ENCODE results near the gene CLDN9. TPM values are rescaled to one million over a fixed set of nuclear protein-coding genes. Genes with fewer than 3 reads are reported as not detected.

CLDN9 gene
- total RNA-seq, 1 donor from 2014 or later: 0.14 TPM

DNA sequence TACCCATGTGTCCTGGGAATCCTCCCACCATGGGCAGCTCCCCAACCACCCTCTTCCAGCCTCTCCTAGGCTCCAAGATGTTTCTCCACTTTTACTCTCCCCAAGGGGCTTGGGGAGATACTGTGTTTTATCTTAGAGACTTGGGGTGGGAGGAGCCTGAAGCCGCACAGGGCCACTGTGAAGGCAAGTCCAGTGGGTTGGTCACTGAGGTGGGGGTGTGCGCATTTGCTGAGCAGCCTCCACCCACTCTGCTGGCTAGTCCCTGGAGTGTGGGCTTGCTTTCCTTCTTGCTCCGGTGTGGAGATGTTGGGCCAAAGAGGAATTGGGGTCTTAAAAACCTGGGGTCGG, 4.1 kb upstream of the CLDN9 start:
- intact Hi-C loops (cut with micrococcal nuclease): no loop called here
- H3K27me3 Mint-ChIP-seq (ENCODE audit: low read depth): peaks cover 6% of the 10 kb centered on the region
- no peaks in the 10 kb centered on the region for H3K9me3 Mint-ChIP-seq

DNA sequence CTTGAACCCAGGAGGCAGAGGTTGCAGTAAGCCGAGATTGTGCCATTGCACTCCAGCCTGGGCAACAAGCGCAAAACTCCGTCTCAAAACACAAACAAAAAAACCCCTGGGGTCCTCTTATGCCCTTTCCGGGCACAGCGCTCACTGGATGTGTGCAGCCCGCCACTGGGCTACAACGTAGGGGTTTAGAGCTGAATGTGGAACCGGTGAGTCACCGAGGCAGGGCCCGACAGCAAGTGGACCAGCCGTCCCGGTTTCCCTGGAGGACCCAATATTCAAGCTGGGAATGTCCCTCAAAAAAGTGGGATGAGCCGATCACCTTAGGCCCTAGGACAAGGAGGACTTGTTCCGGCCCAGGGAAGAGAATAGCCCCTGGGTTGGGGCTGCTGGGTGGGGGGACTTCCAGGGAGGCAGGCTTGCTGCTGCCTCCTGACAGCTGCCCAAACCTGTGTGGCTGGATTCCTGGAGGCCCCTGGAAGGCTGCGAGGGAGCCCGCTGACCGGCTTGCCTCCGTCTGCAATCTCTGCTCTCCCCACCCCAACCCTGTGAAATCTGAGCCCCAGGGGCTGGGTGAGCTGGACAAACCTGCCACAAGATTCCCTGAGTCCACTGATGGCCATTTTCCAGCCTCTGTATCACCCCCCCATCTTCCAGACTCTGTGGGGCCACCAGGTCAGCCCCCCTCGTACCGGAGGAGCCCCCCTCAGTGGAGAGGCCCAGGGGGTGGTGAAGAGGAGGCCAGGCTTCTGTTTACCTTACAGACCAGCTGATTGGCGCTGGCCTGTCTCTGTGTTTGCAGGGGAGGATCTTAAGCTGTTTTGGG, 2.9 kb upstream of the CLDN9 start:
- Mint-ChIP-seq H3K4me1 (ENCODE audit: low read depth) (peaks cover 25% of the 10 kb centered on the region), H3K27me3 (ENCODE audit: low read depth) (peaks cover 11% of the 10 kb centered on the region), H3K4me3 (ENCODE audit: low read depth) (no peak overlapping the region), H3K9me3 (no peaks in the 10 kb centered on the region), H3K27ac (no peak overlapping the region), H3K36me3 (ENCODE audit: low read depth) (no peaks in the 10 kb centered on the region)
- intact Hi-C loops (cut with micrococcal nuclease): no loop called here
- DNase-seq (ENCODE audit: low spot score): no peak

More for the DNA sequence above, 4.1 kb upstream of the CLDN9 start:
- no peaks in the 10 kb centered on the region for H3K36me3 Mint-ChIP-seq (ENCODE audit: low read depth)
- peaks cover 26% of the 10 kb centered on the region for H3K4me1 Mint-ChIP-seq (ENCODE audit: low read depth)
- no peak for DNase-seq (ENCODE audit: low spot score)
- H3K27ac Mint-ChIP-seq: no peak overlapping the region
- no peak overlapping the region for H3K4me3 Mint-ChIP-seq (ENCODE audit: low read depth)

DNA sequence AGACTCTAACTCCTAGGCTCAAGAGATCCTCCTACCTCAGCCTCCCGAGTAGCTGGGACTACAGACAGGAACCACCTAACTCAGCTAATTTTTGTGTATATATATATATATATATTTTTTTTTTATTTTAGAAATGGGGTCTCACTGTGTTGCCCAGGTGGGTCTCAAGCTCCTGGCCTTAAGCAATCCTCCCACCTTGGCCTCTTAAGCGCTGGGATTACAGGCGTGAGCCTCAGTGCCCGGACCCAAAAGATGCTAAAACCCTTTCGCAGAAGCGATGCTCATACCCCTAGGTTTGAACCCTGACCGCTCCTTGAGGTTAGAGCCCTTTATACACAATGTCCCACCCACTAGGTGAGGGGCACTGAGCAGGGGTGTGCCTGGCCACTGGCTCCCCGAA, 2.2 kb upstream of the CLDN9 start:
- no peak overlapping the region for H3K4me3 Mint-ChIP-seq (ENCODE audit: low read depth)
- H3K4me1 Mint-ChIP-seq (ENCODE audit: low read depth): peaks cover 23% of the 10 kb centered on the region
- peaks cover 11% of the 10 kb centered on the region for H3K27me3 Mint-ChIP-seq (ENCODE audit: low read depth)
- H3K27ac Mint-ChIP-seq: no peak overlapping the region
- intact Hi-C loops (cut with micrococcal nuclease): no loop called here
- DNase-seq (ENCODE audit: low spot score): no peak
- no peaks in the 10 kb centered on the region for H3K36me3 Mint-ChIP-seq (ENCODE audit: low read depth)
- H3K9me3 Mint-ChIP-seq: no peaks in the 10 kb centered on the region

DNA sequence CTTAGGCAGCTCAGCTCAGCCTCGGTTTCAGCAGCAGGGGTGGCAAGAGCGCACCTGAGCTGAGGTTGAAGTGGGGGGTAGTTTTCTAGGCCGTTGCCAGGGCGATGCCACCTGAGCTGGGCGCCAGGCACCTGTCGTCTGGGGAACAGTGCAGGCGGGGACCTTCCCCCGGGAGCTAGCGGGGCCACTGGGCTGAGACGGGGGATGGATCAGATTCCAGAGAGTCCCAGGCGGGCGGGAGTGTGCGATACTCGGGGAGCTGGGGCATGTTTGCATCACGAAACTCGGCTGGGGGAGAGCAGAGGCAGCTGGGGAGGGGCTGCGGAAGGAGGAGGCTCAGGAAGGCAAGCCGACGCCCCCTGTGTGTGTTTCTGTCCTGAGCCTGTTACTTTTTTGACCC, 477 bp upstream of the CLDN9 start:
- Mint-ChIP-seq H3K27me3 (ENCODE audit: low read depth) (peaks cover 14% of the 10 kb centered on the region), H3K4me3 (ENCODE audit: low read depth) (no peak overlapping the region), H3K9me3 (no peaks in the 10 kb centered on the region), H3K36me3 (ENCODE audit: low read depth) (no peaks in the 10 kb centered on the region), H3K4me1 (ENCODE audit: low read depth) (peaks cover 16% of the 10 kb centered on the region), H3K27ac (no peak overlapping the region)
- intact Hi-C loops (cut with micrococcal nuclease): no loop called here
- no peak for DNase-seq (ENCODE audit: low spot score)

DNA sequence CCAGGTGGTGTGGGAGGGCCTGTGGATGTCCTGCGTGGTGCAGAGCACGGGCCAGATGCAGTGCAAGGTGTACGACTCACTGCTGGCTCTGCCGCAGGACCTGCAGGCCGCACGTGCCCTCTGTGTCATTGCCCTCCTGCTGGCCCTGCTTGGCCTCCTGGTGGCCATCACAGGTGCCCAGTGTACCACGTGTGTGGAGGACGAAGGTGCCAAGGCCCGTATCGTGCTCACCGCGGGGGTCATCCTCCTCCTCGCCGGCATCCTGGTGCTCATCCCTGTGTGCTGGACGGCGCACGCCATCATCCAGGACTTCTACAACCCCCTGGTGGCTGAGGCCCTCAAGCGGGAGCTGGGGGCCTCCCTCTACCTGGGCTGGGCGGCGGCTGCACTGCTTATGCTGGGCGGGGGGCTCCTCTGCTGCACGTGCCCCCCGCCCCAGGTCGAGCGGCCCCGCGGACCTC, 798 bp downstream of the CLDN9 start:
- peaks cover 3% of the 10 kb centered on the region for H3K4me1 Mint-ChIP-seq (ENCODE audit: low read depth)
- no peaks in the 10 kb centered on the region for H3K36me3 Mint-ChIP-seq (ENCODE audit: low read depth)
- H3K9me3 Mint-ChIP-seq: no peaks in the 10 kb centered on the region
- no peak overlapping the region for H3K27ac Mint-ChIP-seq
- DNase-seq (ENCODE audit: low spot score): no peak
- peaks cover 19% of the 10 kb centered on the region for H3K27me3 Mint-ChIP-seq (ENCODE audit: low read depth)
- intact Hi-C loops (cut with micrococcal nuclease): no loop called here
- no peak overlapping the region for H3K4me3 Mint-ChIP-seq (ENCODE audit: low read depth)

DNA sequence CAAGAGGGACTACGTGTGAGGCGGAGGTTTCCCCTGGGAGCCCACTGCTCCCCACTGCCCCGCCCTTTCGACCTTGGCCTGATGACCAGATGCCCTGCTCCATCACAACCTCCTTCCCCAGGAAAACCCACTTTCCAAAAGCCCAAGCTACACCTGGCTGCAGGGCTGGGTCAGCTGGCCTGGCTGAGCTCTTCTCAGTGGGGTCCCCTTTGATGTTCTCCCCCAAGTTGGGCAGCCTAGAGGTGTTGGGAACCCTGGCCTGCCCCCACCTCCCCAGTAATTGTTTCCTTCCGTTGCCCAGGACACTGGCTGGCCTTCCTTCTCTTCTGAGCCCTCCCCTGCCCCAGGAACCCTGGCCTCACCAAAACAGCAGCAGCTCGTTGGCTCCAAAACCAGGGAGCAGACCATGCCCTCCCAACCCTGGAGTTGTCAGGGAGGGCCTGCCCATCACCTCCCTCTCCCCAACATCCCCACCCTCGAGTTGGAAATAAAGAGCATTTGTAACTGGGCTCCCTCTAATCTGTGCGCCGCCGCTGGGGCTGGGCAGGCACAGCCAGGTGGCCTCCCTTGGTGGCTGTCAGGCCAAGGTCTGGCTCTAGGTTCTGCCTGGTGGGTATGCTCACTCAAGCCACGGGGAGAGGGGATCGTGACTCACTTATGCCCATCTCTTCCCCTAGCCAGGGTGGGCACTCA, 1.4 kb downstream of the CLDN9 start:
- intact Hi-C loops (cut with micrococcal nuclease): no loop called here
- Mint-ChIP-seq H3K9me3 (no peaks in the 10 kb centered on the region), H3K27me3 (ENCODE audit: low read depth) (peaks cover 22% of the 10 kb centered on the region), H3K4me1 (ENCODE audit: low read depth) (no peaks in the 10 kb centered on the region), H3K4me3 (ENCODE audit: low read depth) (no peak overlapping the region), H3K36me3 (ENCODE audit: low read depth) (no peaks in the 10 kb centered on the region), H3K27ac (no peak overlapping the region)
- DNase-seq (ENCODE audit: low spot score): no peak

DNA sequence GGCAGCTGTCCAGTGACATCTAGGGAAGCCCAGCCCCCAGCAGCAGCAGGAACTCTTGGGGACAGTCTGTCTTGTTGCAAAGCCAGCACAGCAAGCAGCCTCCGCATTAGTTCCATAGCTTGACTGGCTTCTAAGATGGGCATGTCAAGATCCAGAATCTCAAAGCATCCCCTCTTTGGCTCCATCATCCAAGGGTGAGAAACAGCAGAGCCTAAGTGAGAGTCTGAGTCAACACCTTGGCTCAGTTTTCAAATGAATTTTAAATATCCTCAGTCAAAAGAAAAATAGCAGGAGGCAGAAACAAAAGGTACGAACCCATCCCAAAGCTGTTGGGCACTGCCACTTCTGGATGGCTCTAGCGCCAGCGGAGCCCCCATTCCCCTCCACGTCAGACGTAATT, 2.2 kb downstream of the CLDN9 start:
- Mint-ChIP-seq H3K27me3 (ENCODE audit: low read depth) (peaks cover 23% of the 10 kb centered on the region), H3K9me3 (no peaks in the 10 kb centered on the region), H3K4me1 (ENCODE audit: low read depth) (peaks cover 4% of the 10 kb centered on the region), H3K36me3 (ENCODE audit: low read depth) (no peaks in the 10 kb centered on the region), H3K4me3 (ENCODE audit: low read depth) (no peak overlapping the region), H3K27ac (no peak overlapping the region)
- no peak for DNase-seq (ENCODE audit: low spot score)
- intact Hi-C loops (cut with micrococcal nuclease): no loop called here

DNA sequence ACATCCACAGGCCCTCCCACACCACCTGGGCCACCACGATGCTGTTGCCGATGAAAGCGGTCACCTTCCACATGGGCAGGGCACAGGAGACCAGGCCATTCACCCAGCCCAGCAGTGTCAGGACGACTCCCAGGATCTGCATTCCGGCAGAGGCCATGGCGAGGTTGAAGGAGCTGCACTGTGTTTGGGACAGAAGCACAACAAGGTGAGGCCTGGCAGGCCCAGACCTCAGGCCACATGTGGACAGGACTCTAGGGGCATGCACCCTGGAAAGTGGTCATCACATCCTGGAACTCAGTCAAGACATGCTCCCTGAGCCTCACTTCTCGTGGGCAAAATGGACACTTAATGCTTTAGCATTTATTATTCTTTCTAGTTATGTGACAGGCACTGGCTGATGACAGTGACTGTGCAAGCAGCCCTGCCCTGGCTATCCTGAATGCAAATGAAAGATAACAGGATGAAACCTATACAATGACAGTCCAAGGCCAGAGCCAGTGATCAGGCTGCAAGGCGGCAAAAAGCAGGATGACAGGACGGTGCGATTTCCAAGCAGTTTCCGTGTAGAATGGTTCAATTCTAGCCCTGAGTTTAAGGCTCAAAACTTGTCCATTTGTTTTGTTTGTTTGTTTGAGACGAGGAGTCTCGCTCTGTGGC, 3.3 kb downstream of the CLDN9 start:
- intact Hi-C loops (cut with micrococcal nuclease): no loop called here
- Mint-ChIP-seq H3K4me1 (ENCODE audit: low read depth) (peaks cover 5% of the 10 kb centered on the region), H3K36me3 (ENCODE audit: low read depth) (no peaks in the 10 kb centered on the region), H3K27ac (no peak overlapping the region), H3K27me3 (ENCODE audit: low read depth) (peaks cover 24% of the 10 kb centered on the region), H3K4me3 (ENCODE audit: low read depth) (no peak overlapping the region), H3K9me3 (no peaks in the 10 kb centered on the region)
- DNase-seq (ENCODE audit: low spot score): no peak

DNA sequence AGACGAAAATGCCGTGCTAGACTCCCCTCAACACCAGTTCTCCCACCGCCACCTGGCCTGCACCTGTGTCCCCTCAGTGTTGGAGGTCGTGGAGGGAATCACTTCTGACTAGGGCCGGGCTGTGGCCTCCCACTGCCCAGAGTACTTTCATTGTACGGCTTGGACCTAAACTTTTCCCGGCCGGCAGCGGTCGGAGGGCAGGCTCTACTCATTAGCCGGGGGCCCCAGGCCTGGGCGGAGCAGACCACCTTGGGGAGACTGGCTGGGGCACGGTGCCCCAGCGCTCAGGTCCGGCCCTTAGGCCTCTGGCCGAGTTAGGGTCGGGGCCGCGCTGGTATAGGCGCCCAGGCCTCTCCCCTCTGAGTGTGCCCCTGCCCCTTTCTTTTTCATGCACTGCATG, 4.6 kb downstream of the CLDN9 start:
- DNase-seq (ENCODE audit: low spot score): no peak
- Mint-ChIP-seq H3K27ac (no peak overlapping the region), H3K36me3 (ENCODE audit: low read depth) (no peaks in the 10 kb centered on the region), H3K4me1 (ENCODE audit: low read depth) (peaks cover 18% of the 10 kb centered on the region), H3K27me3 (ENCODE audit: low read depth) (peaks cover 24% of the 10 kb centered on the region), H3K4me3 (ENCODE audit: low read depth) (no peak overlapping the region), H3K9me3 (no peaks in the 10 kb centered on the region)
- intact Hi-C loops (cut with micrococcal nuclease): no loop called here

DNA sequence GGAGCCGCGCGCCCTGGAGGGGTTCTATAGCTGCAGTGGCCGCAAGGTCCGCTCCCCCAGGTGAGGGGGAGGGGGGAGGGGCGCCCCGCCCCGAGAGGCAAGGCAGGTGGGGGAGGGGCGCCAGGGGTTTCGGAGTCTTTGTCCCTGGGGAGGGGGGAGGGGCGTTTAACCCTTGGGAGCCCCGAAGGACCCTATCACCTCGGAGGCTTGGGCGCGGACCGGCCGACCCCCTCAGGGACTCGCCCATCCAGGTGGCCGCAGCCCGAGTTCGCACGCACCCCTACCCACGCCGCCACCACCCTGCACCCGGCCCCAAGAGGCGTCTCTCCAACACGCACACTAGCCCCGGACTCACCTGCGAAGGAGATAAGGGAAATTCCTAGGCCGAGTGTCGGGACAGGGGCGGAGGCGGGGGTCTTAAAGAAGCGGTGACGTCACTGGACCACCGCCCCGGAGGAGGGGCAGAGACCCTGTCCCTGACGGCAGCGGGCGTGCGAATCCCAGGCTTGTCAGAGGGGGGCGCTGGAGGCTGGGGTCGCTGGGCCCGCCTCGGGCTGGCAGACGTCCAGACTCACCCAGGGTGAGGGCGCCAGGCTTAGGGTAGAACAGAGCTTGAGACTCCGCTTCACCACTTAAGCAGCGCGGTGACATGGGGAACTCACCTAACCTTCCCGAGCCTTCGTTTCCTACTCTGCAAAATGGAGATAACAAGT, 5.2 kb downstream of the CLDN9 start, which contains the start of gene CLDN6:
CLDN6 (minus strand) TSS at position 390 of the 713 bp plus-strand sequence. CDS start 2,162 bp downstream, outside the sequence.
- Mint-ChIP-seq H3K27me3 (ENCODE audit: low read depth) (peaks cover 21% of the 10 kb centered on the region), H3K4me3 (ENCODE audit: low read depth) (no peak within 1 kb of the TSS), H3K27ac (no peak within 1 kb of the TSS), H3K36me3 (ENCODE audit: low read depth) (no peaks in the 10 kb centered on the region), H3K4me1 (ENCODE audit: low read depth) (peaks cover 24% of the 10 kb centered on the region), H3K9me3 (no peaks in the 10 kb centered on the region)
- intact Hi-C loops (cut with micrococcal nuclease): no loop called here
- no peak for DNase-seq (ENCODE audit: low spot score)

DNA sequence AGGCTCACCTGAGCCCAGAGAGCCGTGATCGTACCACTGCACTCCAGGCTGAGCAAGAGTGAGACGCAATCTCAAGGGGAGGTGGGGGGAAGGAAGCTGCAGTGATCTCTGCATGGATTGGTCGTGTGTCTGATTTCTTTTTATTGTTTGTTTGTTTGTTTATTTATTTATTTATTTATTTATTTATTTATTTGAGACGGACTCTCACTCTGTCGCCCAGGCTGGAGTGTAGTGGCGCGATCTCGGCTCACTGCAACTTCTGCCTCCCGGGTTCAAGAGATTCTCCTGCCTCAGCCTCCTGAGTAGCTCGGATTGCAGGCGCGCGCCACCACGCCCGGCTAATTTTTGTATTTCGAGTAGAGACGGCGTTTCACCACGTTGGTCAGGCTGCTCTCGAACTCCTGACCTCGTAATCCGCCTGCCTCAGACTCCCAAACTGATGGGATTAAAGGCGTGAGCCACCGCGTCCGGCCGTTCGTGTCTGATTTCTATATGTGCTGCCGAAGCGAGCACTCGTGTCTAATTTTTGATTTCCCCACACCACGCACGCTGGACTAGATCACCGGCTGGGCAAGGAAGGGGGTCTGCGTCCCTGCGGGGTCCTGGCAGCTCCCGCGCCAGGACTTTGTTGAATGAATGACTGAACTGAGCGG, 7.0 kb downstream of the CLDN9 start:
- Mint-ChIP-seq H3K4me1 (ENCODE audit: low read depth) (peaks cover 32% of the 10 kb centered on the region), H3K4me3 (ENCODE audit: low read depth) (peak overlapping the region; percentile 88), H3K36me3 (ENCODE audit: low read depth) (peaks cover 3% of the 10 kb centered on the region), H3K27ac (peak overlapping the region; percentile 68), H3K9me3 (no peaks in the 10 kb centered on the region), H3K27me3 (ENCODE audit: low read depth) (peaks cover 16% of the 10 kb centered on the region)
- intact Hi-C loops (cut with micrococcal nuclease): loop anchor here (1.0 to 10.0 kb wide), 3 partner anchors 16 to 105 kb away; partner anchors contain the start of gene PKMYT1
- DNase-seq (ENCODE audit: low spot score): no peak

DNA sequence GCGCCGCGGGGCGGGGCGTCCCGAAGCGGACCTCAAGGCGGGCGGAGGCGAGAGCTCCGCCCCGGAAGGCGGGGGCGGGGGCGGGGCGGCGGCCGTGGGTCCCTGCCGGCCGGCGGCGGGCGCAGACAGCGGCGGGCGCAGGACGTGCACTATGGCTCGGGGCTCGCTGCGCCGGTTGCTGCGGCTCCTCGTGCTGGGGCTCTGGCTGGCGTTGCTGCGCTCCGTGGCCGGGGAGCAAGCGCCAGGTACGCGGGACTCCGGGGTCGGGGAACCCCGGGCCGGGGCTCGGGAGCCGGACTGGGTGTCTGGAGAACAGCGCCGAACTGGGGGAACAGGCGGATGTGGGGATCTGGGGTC, 7.5 kb downstream of the CLDN9 start, which contains the start of gene TNFRSF12A:
TNFRSF12A (plus strand) TSS at position 122 of the 357 bp plus-strand sequence; CDS start at position 152, 30 bp downstream.
- peaks cover 16% of the 10 kb centered on the region for H3K27me3 Mint-ChIP-seq (ENCODE audit: low read depth)
- peaks cover 3% of the 10 kb centered on the region for H3K36me3 Mint-ChIP-seq (ENCODE audit: low read depth)
- H3K4me1 Mint-ChIP-seq (ENCODE audit: low read depth): peaks cover 34% of the 10 kb centered on the region
- H3K4me3 Mint-ChIP-seq (ENCODE audit: low read depth): peak within 1 kb of the TSS; percentile 88
- peak; percentile 70 for DNase-seq (ENCODE audit: low spot score)
- no peaks in the 10 kb centered on the region for H3K9me3 Mint-ChIP-seq
- intact Hi-C loops (cut with micrococcal nuclease): loop anchor here (1.0 to 10.0 kb wide), 3 partner anchors 17 to 105 kb away; partner anchors contain the start of gene PKMYT1
- peak within 1 kb of the TSS; percentile 90 for H3K27ac Mint-ChIP-seq
